Middle frontal gyrus (tissue), 1 donor: ENCODE measurements around the gene TMEM87B.
"Not testable (repeated sequence)": the region's sequence is repeated elsewhere in the genome, so short reads cannot be mapped to it uniquely, and the experiment has no call there.

Experiments
- DNase-seq: peaks from one replicate; pipeline ENCODE4 v3.0.0-alpha.2; 2015; ENCODE audit warnings: low spot score; ENCODE audit errors: extremely low spot score

TMEM87B gene

GRCh38 chr2:112032689-112033465 lies 22.2 kb upstream of the TMEM87B start:
- no peak for DNase-seq

GRCh38 chr2:112033600-112033999 lies 21.5 kb upstream of the TMEM87B start:
- no peak for DNase-seq

DNA sequence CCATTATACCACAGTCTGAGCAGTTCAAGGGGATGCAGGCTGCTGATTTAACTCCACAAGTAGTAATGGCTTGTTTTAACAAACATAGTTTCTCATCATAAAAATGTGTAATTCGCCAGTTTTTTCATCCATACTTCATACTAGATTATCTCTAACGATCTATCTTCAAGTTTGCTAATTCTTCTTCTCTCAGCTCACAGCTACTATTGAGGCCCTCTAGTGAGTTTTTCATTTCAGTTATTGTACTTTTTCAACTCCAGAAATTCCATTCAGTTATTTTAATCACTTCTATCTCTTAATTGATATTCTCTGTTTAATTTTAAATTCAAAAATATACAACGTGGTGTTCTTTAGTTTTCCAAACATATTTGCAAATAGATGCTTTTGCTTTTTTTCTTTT lies 20.1 kb upstream of the TMEM87B start:
- DNase-seq = no peak

- no peak for DNase-seq
Observed at GRCh38 chr2:112035786-112036185, 19.3 kb upstream of the TMEM87B start.

- DNase-seq = not testable (repeated sequence)
Observed at GRCh38 chr2:112039556-112039955, 15.5 kb upstream of the TMEM87B start.

DNA sequence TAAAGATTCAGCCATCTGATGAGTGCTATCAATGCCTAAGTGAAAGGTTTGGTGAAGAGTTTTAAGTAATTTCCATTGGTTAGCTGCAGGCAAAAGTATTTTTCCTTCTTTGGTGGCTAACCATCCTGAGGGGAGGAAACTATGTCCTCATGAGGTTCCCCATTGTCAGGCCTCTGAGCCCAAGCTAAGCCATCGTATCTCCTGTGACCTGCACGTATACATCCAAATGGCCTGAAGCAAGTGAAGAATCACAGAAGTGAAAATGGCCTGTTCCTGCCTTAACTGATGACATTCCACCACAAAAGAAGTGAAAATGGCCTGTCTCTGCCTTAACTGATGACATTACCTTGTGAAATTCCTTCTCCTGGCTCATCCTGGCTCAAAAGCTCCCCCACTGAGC lies 15.0 kb upstream of the TMEM87B start:
- not testable (repeated sequence) for DNase-seq

DNA sequence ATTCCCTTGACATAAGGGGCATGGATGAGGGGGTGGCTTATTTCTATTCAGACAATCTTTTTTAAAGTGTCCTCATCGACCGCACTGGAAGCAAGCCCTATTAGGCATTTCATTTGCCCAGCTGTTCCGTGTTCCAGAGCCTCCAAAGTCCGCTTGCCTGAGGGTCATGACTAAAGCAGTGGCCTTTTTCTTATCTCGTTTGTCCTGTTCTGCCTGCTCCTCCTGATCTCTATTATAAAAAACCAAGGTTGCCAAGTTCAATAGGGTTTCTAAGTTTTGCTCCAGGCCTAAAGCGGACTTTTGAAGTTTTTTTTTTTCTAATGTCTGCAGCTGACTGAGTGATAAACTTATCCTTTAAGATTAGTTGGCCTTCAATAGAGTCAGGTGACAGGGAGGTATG lies 13.6 kb upstream of the TMEM87B start:
- not testable (repeated sequence) for DNase-seq

- no peak for DNase-seq
Observed at GRCh38 chr2:112045446-112046014, 9.5 kb upstream of the TMEM87B start.

GRCh38 chr2:112046231-112046630 lies 8.8 kb upstream of the TMEM87B start:
- no peak for DNase-seq

GRCh38 chr2:112047537-112048235 lies 7.4 kb upstream of the TMEM87B start:
- no peak for DNase-seq

DNA sequence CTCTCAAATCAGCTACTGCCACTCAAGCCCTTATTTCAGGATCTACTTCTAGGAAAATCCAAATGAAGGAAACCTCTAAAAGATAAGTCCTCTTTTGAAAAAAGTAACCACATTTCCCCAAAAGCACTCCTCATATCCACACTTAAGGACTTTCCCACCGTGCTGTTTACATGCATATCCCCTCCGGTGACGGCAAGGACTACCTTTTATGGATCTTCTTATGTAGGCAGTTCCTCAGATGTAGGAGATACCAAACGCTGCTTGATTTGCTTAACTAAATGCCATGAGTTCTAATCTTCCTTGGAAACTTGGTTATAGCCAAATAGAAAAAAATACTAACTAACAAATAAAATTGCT lies 6.9 kb upstream of the TMEM87B start:
- DNase-seq = no peak

GRCh38 chr2:112048887-112049286 lies 6.2 kb upstream of the TMEM87B start:
- peak; percentile 75 for DNase-seq

- DNase-seq = no peak
Observed at GRCh38 chr2:112050316-112050715, 4.8 kb upstream of the TMEM87B start.

DNA sequence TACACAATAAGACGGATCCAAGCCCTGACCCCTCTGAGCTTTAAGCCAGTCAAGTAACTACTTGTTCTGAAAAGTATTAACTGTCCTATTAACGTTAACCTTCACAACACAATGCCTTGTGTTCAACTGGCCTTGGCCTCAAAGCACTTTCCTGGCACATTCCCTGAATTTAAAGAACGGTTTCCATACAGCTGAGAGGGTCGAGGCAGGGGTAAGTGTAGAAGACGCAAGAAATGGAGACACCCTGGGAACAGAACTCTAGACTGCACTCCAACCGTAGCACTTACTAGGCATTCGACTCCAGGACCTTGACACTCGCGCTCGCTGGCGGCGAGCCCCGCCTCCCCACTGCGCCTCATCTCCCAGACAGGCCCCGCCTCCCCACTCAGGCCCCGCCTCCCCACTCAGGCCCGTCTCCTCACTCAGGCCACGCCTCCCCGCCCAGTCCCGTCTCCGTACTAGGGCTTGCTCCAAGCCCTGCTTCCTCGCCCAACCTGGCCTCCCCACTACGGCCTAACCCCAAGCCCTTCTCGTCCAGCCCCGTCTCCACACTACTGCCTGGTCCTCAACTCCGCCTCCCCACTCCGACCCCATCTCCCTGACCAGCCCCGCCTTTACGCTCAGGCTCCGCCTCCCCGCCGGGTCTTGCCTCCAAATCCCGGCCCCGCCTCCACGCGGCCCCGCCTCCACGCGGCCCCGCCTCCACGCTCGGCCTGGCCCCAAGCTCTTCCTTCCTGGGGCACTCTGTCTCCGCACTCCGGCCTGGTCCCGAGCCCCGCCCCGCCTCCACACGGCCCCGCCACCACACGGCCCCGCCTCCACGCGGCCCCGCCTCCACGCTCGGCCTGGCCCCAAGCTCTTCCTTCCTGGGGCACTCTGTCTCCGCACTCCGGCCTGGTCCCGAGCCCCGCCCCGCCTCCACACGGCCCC lies 887 bp upstream of the TMEM87B start:
- peak; percentile 85 for DNase-seq

GRCh38 chr2:112055730-112056625 lies 909 bp downstream of the TMEM87B start:
- no peak for DNase-seq

- DNase-seq = no peak
Observed at GRCh38 chr2:112056626-112056987, 1.5 kb downstream of the TMEM87B start.

DNA sequence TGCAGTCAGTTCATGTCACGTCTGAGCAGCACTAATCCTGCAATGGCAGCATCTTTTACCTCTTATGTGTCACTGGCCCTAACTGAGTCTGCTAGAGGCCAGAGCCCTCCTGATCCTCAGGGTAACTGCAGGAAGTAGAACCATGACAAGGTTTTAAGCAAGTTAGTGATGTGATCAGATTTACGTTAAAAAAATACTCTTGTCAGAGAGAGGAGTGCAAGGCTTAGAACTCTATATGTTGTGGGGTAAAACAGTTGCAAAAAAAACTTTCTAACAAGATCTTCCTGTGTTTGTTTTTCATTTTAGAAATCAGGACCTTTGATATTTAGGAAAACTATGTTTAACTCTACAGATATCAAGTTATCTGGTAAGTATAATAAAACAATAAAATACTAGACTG lies 4.6 kb downstream of the TMEM87B start:
- no peak for DNase-seq

DNA sequence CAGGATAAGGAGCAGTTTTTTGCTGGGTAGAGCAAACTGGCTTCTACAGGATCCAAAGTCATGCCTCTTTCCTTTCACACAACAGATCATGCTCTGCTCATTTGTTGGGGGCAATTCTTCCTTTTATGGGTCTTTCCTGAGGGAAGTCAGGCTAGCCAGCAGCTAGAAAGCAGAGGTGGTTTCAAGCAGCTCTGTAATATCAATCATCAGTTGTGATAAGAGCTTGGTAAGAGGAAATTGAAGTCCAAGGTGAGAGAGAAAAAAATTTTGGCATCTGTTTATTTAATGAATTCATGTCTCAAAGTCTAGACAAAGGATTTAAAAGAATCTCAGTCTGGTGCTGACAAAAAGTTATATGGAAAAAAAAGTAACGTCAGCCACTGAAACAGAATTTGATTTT lies 6.2 kb downstream of the TMEM87B start:
- DNase-seq = no peak

GRCh38 chr2:112061840-112062239 lies 6.8 kb downstream of the TMEM87B start:
- no peak for DNase-seq

GRCh38 chr2:112062894-112063293 lies 7.8 kb downstream of the TMEM87B start:
- DNase-seq = no peak

DNA sequence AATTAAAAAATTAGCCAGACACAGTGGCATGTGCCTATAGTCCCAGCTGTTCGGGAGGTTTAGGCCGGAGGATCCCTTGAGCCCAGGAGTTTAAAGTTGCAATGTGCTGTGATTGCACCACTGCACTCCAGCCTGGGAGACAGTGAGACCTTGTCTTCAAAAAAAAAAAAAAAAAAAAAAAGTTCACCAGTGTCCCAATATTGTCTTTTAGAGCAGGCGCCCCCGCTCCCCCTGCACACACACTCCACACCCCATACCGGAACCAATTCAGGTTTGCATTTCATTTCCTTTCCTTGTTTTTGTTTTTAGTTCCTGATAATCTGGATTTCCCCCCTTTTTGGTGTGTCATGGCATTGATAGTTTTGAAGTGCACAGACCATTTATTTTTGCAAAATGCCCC lies 10.4 kb downstream of the TMEM87B start:
- no peak for DNase-seq
